Endothelial cell of umbilical vein (primary cell): ENCODE results near the gene ABLIM1. TPM values are rescaled to one million over a fixed set of nuclear protein-coding genes. Genes with fewer than 3 reads are reported as not detected.

Source experiments
- BruUV-seq: library from RNA; stranded (reverse); fragments of 400-500 nt; replicated peaks from 2 replicates; lab custom pipeline; 2021; lab: Mats Ljungman, UMichigan
- CTCF ChIA-PET: fragments of 300-600, 350-600 bp; sonication (Branson Sonifier 250); formaldehyde crosslinking; loops from one replicate; lab custom pipeline; 2021; ENCODE audit warnings: antibody characterized with exemption, inconsistent platforms; lab: Charles Lee
- POLR2A ChIA-PET: fragments of 300-600, 350-600 bp; sonication (Branson Sonifier 250); formaldehyde crosslinking; loops from one replicate; lab custom pipeline; 2021; ENCODE audit warnings: antibody characterized with exemption, inconsistent platforms; lab: Charles Lee
- DNase-seq: peaks from one replicate; pipeline ENCODE4 v3.0.0-alpha.2; 2011; ENCODE audit warnings: low read depth, low spot score
- FAIRE-seq: peaks from 2 replicates; lab custom pipeline; 2011; peaks lifted over from hg19 to GRCh38; lab: Jason Lieb, UNC
- H2AFZ ChIP-seq: 2 replicates; pipeline ENCODE4 v1.6.0; 2012; ENCODE audit warnings: low read depth, low read length, control low read depth, inconsistent platforms
- H3K27ac ChIP-seq: 2 replicates; pipeline ENCODE4 v1.5.1; 2011; ENCODE audit warnings: low read depth, mild to moderate bottlenecking, control low read depth, low read length, moderate library complexity; ENCODE audit not compliant: insufficient read depth
- H3K27me3 ChIP-seq, 2 experiments: 2 replicates each; pipeline versions ENCODE4 v1.6.0 to v1.6.1; 2011; ENCODE audit warnings: low read length in 2 of 2, mixed read lengths in 1 of 2; ENCODE audit not compliant: control insufficient read depth in 2 of 2, insufficient read depth in 2 of 2
- H3K36me3 ChIP-seq, 2 experiments: 2 replicates in 1 of 2; 3 replicates in 1 of 2; pipeline ENCODE4 v1.5.1; 2011; ENCODE audit warnings: low read length in 2 of 2, mild to moderate bottlenecking in 1 of 2, moderate library complexity in 1 of 2; ENCODE audit not compliant: control insufficient read depth in 2 of 2, insufficient read depth in 2 of 2; ENCODE audit errors: extremely low read depth in 1 of 2
- H3K4me1 ChIP-seq: 3 replicates; pipeline ENCODE4 v1.5.1; 2011; ENCODE audit warnings: mild to moderate bottlenecking, low read length; ENCODE audit not compliant: control insufficient read depth, insufficient read depth; ENCODE audit errors: extremely low read depth
- H3K4me2 ChIP-seq: 2 replicates; pipeline ENCODE4 v1.6.1; 2011; ENCODE audit warnings: low read length, control low read depth, mixed read lengths; ENCODE audit not compliant: insufficient read depth
- H3K4me3 ChIP-seq, 3 experiments: fragments of 200-600 bp in 1 of 3; sonication (generic), shearing (Covaris generic) in 1 of 3; replicated peaks in 1 of 3; 2 replicates each; pipeline ENCODE4 v1.5.1; 2011 to 2016; ENCODE audit warnings: control low read depth in 3 of 3, low read length in 3 of 3, mild to moderate bottlenecking in 2 of 3, inconsistent platforms in 1 of 3, low read depth in 1 of 3, moderate library complexity in 1 of 3; ENCODE audit not compliant: insufficient read depth in 1 of 3
- H3K79me2 ChIP-seq: 2 replicates; pipeline ENCODE4 v1.6.0; 2012; ENCODE audit warnings: low read length, inconsistent platforms; ENCODE audit not compliant: control insufficient read depth, insufficient read depth
- H3K9ac ChIP-seq: replicated peaks from 2 replicates; pipeline ENCODE3; 2011; ENCODE audit warnings: low read length, control low read depth; ENCODE audit not compliant: insufficient read depth; ENCODE audit errors: extremely low read depth
- H3K9me1 ChIP-seq: replicated peaks from 3 replicates; pipeline ENCODE4 v1.6.0; 2011; ENCODE audit warnings: mild to moderate bottlenecking, low read length; ENCODE audit not compliant: control insufficient read depth, insufficient read depth; ENCODE audit errors: extremely low read depth
- H3K9me3 ChIP-seq: replicated peaks from 2 replicates; pipeline ENCODE4 v1.5.1; 2012; ENCODE audit warnings: low read length, inconsistent platforms; ENCODE audit not compliant: control insufficient read depth, insufficient read depth
- H4K20me1 ChIP-seq: replicated peaks from 2 replicates; pipeline ENCODE3; 2011; ENCODE audit warnings: mild to moderate bottlenecking, low read length; ENCODE audit not compliant: control insufficient read depth, insufficient read depth; ENCODE audit errors: extremely low read depth
- CTCF ChIP-seq, 2 donors: IDR thresholded peaks; 1 replicate in 1 of 2; 2 replicates in 1 of 2; pipeline ENCODE4 v1.5.1; 2011; ENCODE audit warnings: low read length in 2 of 2, mild to moderate bottlenecking in 2 of 2, moderate library complexity in 2 of 2, control low read depth in 1 of 2, inconsistent platforms in 1 of 2, low read depth in 1 of 2; ENCODE audit not compliant: insufficient read depth in 1 of 2; ENCODE audit errors: extremely low read depth in 1 of 2
- EZH2 ChIP-seq: IDR thresholded peaks from 2 replicates; pipeline ENCODE4 v1.6.1; 2012; ENCODE audit warnings: borderline replicate concordance, low read depth, mild to moderate bottlenecking, moderate library complexity, low read length, inconsistent platforms; ENCODE audit not compliant: severe bottlenecking
- FOS ChIP-seq: IDR thresholded peaks from 2 replicates; pipeline ENCODE4 v1.6.1; 2011; ENCODE audit warnings: mild to moderate bottlenecking, low read length, moderate library complexity, borderline replicate concordance; ENCODE audit not compliant: insufficient read depth
- GATA2 ChIP-seq: IDR thresholded peaks from 2 replicates; pipeline ENCODE4 v1.7.0; 2011; ENCODE audit warnings: low read depth, mild to moderate bottlenecking, moderate library complexity, mixed read lengths, low read length; ENCODE audit not compliant: insufficient read length, insufficient read depth
- JUN ChIP-seq: IDR thresholded peaks from 2 replicates; pipeline ENCODE4 v1.6.1; 2011; ENCODE audit warnings: borderline replicate concordance, low read depth; ENCODE audit not compliant: insufficient read length, insufficient read depth
- MYC ChIP-seq: IDR thresholded peaks from one replicate; pipeline ENCODE4 v1.6.1; 2011; ENCODE audit warnings: mild to moderate bottlenecking, low read depth, low read length
- POLR2A ChIP-seq: IDR thresholded peaks from 2 replicates; pipeline ENCODE4 v1.6.1; 2012; ENCODE audit warnings: low read depth, mild to moderate bottlenecking, control low read depth, low read length
- POLR2AphosphoS5 ChIP-seq: IDR thresholded peaks from 2 replicates; pipeline ENCODE4 v1.6.1; 2012; ENCODE audit warnings: low read depth, mild to moderate bottlenecking, control low read depth, low read length, moderate library complexity; ENCODE audit not compliant: insufficient read depth
- dilution Hi-C: fragments of 300-500 bp; cut with MboI; formaldehyde crosslinking; loops from one replicate; pipeline ENCODE4 v1.15.0; 2019; ENCODE audit warnings: low sequenced_read_pairs; ENCODE audit not compliant: extremely low pct_ligation_motif_present
- intact Hi-C: fragments of 100-400 bp; cut with micrococcal nuclease; formaldehyde crosslinking; loops from one replicate; pipeline ENCODE4 v1.10.0; 2022
- polyA plus RNA-seq, 4 experiments: library from polyadenylated mRNA; depleted of rRNA in 3 of 4; stranded (reverse) in 3 of 4; unstranded in 1 of 4; fragments of >200 nt; gene quantifications; 2 replicates each; pipeline versions ENCODE4 v1.2.1 to v1.2.3, GENCODE V29; 2011 to 2012; ENCODE audit warnings: missing spikeins in 1 of 4
- total RNA-seq: library from RNA; stranded (reverse); gene quantifications from 2 replicates; pipeline ENCODE4 v1.2.3, GENCODE V29; 2021
- TF ChIP-seq, protein P1 (sequence below): IDR thresholded peaks from 2 replicates; pipeline ENCODE4 v1.6.1; 2011; ENCODE audit not compliant: insufficient read depth, insufficient read length

Gene ABLIM1
- total and polyA plus RNA-seq, 2 donors (not counting 3 experiments of a cell fraction or from before 2014, with no cell fraction given): 128 to 235 TPM

- Histone ChIP-seq H3K27me3 (no peaks in the 10 kb centered on the region), H3K36me3 (peaks cover 0 to 12% of the 10 kb centered on the region in 2 experiments), H3K9me3 (no peaks in the 10 kb centered on the region), H3K4me3 (no peak overlapping the region), H3K27ac (no peak overlapping the region), H4K20me1 (no peaks in the 10 kb centered on the region), H3K79me2 (no peaks in the 10 kb centered on the region), H2AFZ (no peak overlapping the region), H3K4me1 (peaks cover 8% of the 10 kb centered on the region), H3K4me2 (no peak overlapping the region), H3K9me1 (no peaks in the 10 kb centered on the region), H3K9ac (no peak overlapping the region)
- dilution Hi-C loops: no loop called here
- ChIA-PET POLR2A (no interaction called here), CTCF (interaction anchor here (1.4 to 8.8 kb wide), 4 partner anchors 76 to 242 kb away, joined by 5 to 208 read pairs (median 56); no protein-coding TSS in a partner anchor)
- FAIRE-seq: no peak
- no TSS peak for BruUV-seq
- intact Hi-C loops: no loop called here
- DNase-seq: no peak
- TF ChIP-seq CTCF (IDR thresholded peaks at IDR 0.05; ENCODE audit: extremely low read depth in 1 of 2, insufficient read depth in 1 of 2, low read depth in 1 of 2, low read length in 2 of 2) (no peak), JUN (no peak), GATA2 (no peak), MYC (no peak), POLR2AphosphoS5 (no peak), EZH2 (no peak), POLR2A (no peak), FOS (no peak)
- TF ChIP-seq, protein P1, sequence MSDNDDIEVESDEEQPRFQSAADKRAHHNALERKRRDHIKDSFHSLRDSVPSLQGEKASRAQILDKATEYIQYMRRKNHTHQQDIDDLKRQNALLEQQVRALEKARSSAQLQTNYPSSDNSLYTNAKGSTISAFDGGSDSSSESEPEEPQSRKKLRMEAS: no peak
Measured at GRCh38 chr10:114545819-114546218, 112.3 kb downstream of the ABLIM1 start.
